HPDE6-E6E7 (cell line): ENCODE measurements around the gene C3orf33.
A peak's percentile ranks its signal among the peaks of the same experiment; 100 is the strongest.

ENCODE experiments used
- DNase-seq: peaks from one replicate; pipeline ENCODE4 v3.0.0; 2011; ENCODE audit warnings: missing footprints; ENCODE audit errors: extremely low spot score

C3orf33 gene

GRCh38 chr3:155742349-155742965 is 63.6 kb downstream of the C3orf33 start:
- DNase-seq: no peak

GRCh38 chr3:155741603-155742002 is 64.5 kb downstream of the C3orf33 start:
- DNase-seq: no peak

GRCh38 chr3:155741101-155741500 is 65.0 kb downstream of the C3orf33 start:
- DNase-seq: no peak

- no peak for DNase-seq
Measured at GRCh38 chr3:155739154-155739553, 66.9 kb downstream of the C3orf33 start.

- DNase-seq: no peak
Measured at GRCh38 chr3:155738580-155739076, 67.5 kb downstream of the C3orf33 start.

GRCh38 chr3:155737844-155738460 is 68.1 kb downstream of the C3orf33 start:
- peak; percentile 23 for DNase-seq

- no peak for DNase-seq
Measured at GRCh38 chr3:155736381-155736780, 69.7 kb downstream of the C3orf33 start.

- DNase-seq: no peak
Measured at GRCh38 chr3:155730843-155731242, 75.2 kb downstream of the C3orf33 start.

GRCh38 chr3:155727836-155728235 is 78.2 kb downstream of the C3orf33 start:
- no peak for DNase-seq

- DNase-seq: no peak
Measured at GRCh38 chr3:155714295-155714718, 91.8 kb downstream of the C3orf33 start.
